ENCODE data around the gene CHRNB2. TPM values are rescaled to one million over a fixed set of nuclear protein-coding genes. Genes with fewer than 3 reads are reported as not detected.

Gene CHRNB2
- total and polyA plus RNA-seq, 12 donors: 0.03 to 0.13 (median 0.06) TPM; not detected in 8

- intact Hi-C loops (cut with DNase I): loop anchor here in 2 of 10 donors (5.0 to 10.0 kb wide), 3 partner anchors 113 to 534 kb away; partner anchors contain the start of genes AQP10 (in 1 of the 2) and ATP8B2 (in 1 of the 2)
- 72 to 86% methylated on average over 6 of the region's 6 CpGs for WGBS, 2 donors
- H3K27ac ChIP-seq: no peak overlapping the region
These were observed 16.9 kb upstream of the CHRNB2 start for GRCh38 chr1:154550657-154551056.

GRCh38 chr1:154551474-154551873 is 16.1 kb upstream of the CHRNB2 start:
- peaks cover 0 to 88% (median 68%) of the 10 kb centered on the region in 9 donors for H3K36me3 ChIP-seq
- no peak for DNase-seq
- H3K27me3 ChIP-seq: no peaks in the 10 kb centered on the region
- ATAC-seq: no peak
- no peak overlapping the region for H3K27ac ChIP-seq
- peaks cover 3 to 43% (median 31%) of the 10 kb centered on the region in 9 donors for H3K4me1 ChIP-seq
- no peak overlapping the region for H3K4me3 ChIP-seq
- 87 to 97% methylated on average over 4 of the region's 4 CpGs for WGBS, 2 donors
- intact Hi-C loops (cut with DNase I): loop anchor here in 2 of 10 donors (5.0 to 10.0 kb wide), 3 partner anchors 114 to 533 kb away; partner anchors contain the start of genes AQP10 (in 1 of the 2) and ATP8B2 (in 1 of the 2)
- TF ChIP-seq CTCF (IDR thresholded peaks at IDR 0.05): no peak
- H3K9me3 ChIP-seq: no peaks in the 10 kb centered on the region

More at GRCh38 chr1:154550657-154551056, 16.9 kb upstream of the CHRNB2 start:
- ATAC-seq: no peak
- peaks cover 0 to 35% (median 24%) of the 10 kb centered on the region in 9 donors for H3K4me1 ChIP-seq
- peaks cover 0 to 87% (median 67%) of the 10 kb centered on the region in 9 donors for H3K36me3 ChIP-seq
- H3K9me3 ChIP-seq: no peaks in the 10 kb centered on the region
- DNase-seq: no peak
- H3K4me3 ChIP-seq: no peak overlapping the region
- no peak for TF ChIP-seq CTCF (IDR thresholded peaks at IDR 0.05)
- H3K27me3 ChIP-seq: no peaks in the 10 kb centered on the region

- no peak overlapping the region for H3K4me3 ChIP-seq
- no peak for TF ChIP-seq CTCF (IDR thresholded peaks at IDR 0.05)
- WGBS, 2 donors: 91 to 93% methylated on average over 6 of the region's 6 CpGs
- no peaks in the 10 kb centered on the region for H3K27me3 ChIP-seq
- no peak overlapping the region for H3K27ac ChIP-seq
- no peaks in the 10 kb centered on the region for H3K9me3 ChIP-seq
- no peak for DNase-seq
- no peak for ATAC-seq
- intact Hi-C loops (cut with DNase I): loop anchor here in 2 of 10 donors (5.0 to 10.0 kb wide), 3 partner anchors 115 to 533 kb away; partner anchors contain the start of genes AQP10 (in 1 of the 2) and ATP8B2 (in 1 of the 2)
- H3K4me1 ChIP-seq: peaks cover 9 to 49% (median 36%) of the 10 kb centered on the region in 9 donors
- H3K36me3 ChIP-seq: peaks cover 0 to 86% (median 68%) of the 10 kb centered on the region in 9 donors
These were observed 15.5 kb upstream of the CHRNB2 start for GRCh38 chr1:154552036-154552435.

- TF ChIP-seq CTCF (IDR thresholded peaks at IDR 0.05): no peak
- intact Hi-C loops (cut with DNase I): loop anchor here in 2 of 10 donors (5.0 to 10.0 kb wide), 3 partner anchors 116 to 531 kb away; partner anchors contain the start of genes AQP10 (in 1 of the 2) and ATP8B2 (in 1 of the 2)
- Histone ChIP-seq H3K27ac (no peak overlapping the region), H3K4me3 (no peak overlapping the region), H3K36me3 (peaks cover 0 to 74% (median 68%) of the 10 kb centered on the region in 9 donors), H3K9me3 (no peaks in the 10 kb centered on the region), H3K4me1 (peaks cover 13 to 48% (median 35%) of the 10 kb centered on the region in 9 donors), H3K27me3 (no peaks in the 10 kb centered on the region)
- WGBS, 2 donors: 53 to 59% methylated on average over 12 of the region's 12 CpGs
- DNase-seq (no peak), ATAC-seq (no peak)
These were observed 14.2 kb upstream of the CHRNB2 start for GRCh38 chr1:154553056-154554030.
